ENCODE measurements around the gene ZFAND3. TPM values are rescaled to one million over a fixed set of nuclear protein-coding genes. Genes with fewer than 3 reads are reported as not detected.

ZFAND3 gene
- total RNA-seq, 3 donors from 2014 or later, result 34.1 to 53.0 (median 36.0) TPM

- Histone ChIP-seq H3K9me3 (no peaks in the 10 kb centered on the region), H3K27me3 (no peaks in the 10 kb centered on the region), H3K4me3 (no peak overlapping the region), H3K4me1 (no peaks in the 10 kb centered on the region), H3K36me3 (no peaks in the 10 kb centered on the region), H3K27ac (no peak overlapping the region)
- DNase-seq (ENCODE audit: low spot score in 2 of 2), result no peak
- no peak for TF ChIP-seq POLR2A (IDR thresholded peaks at IDR 0.05)
- TF ChIP-seq POLR2AphosphoS5 (IDR thresholded peaks at IDR 0.05), result no peak
- intact Hi-C loops (cut with DNase I; ENCODE audit: low total_unique reads), result no loop called here
Observed at GRCh38 chr6:37804586-37804985, 14.9 kb upstream of the ZFAND3 start.

GRCh38 chr6:37806213-37806612, 13.3 kb upstream of the ZFAND3 start:
- intact Hi-C loops (cut with DNase I; ENCODE audit: low total_unique reads), result no loop called here
- Histone ChIP-seq H3K4me1 (no peaks in the 10 kb centered on the region), H3K27ac (no peak overlapping the region), H3K27me3 (no peaks in the 10 kb centered on the region), H3K36me3 (no peaks in the 10 kb centered on the region), H3K9me3 (no peaks in the 10 kb centered on the region), H3K4me3 (no peak overlapping the region)
- no peak for TF ChIP-seq POLR2AphosphoS5 (IDR thresholded peaks at IDR 0.05)
- no peak for TF ChIP-seq CTCF (IDR thresholded peaks at IDR 0.05)
- TF ChIP-seq POLR2A (IDR thresholded peaks at IDR 0.05), result no peak
- DNase-seq (ENCODE audit: low spot score in 2 of 2), result no peak

GRCh38 chr6:37807656-37808055, 11.9 kb upstream of the ZFAND3 start:
- Histone ChIP-seq H3K36me3 (no peaks in the 10 kb centered on the region), H3K27ac (no peak overlapping the region), H3K4me1 (no peaks in the 10 kb centered on the region), H3K4me3 (no peak overlapping the region), H3K27me3 (no peaks in the 10 kb centered on the region), H3K9me3 (no peaks in the 10 kb centered on the region)
- intact Hi-C loops (cut with DNase I; ENCODE audit: low total_unique reads), result no loop called here
- no peak for DNase-seq (ENCODE audit: low spot score in 2 of 2)
- TF ChIP-seq POLR2AphosphoS5 (IDR thresholded peaks at IDR 0.05), result no peak
- no peak for TF ChIP-seq CTCF (IDR thresholded peaks at IDR 0.05)
- TF ChIP-seq POLR2A (IDR thresholded peaks at IDR 0.05), result no peak

GRCh38 chr6:37809197-37809543, 10.4 kb upstream of the ZFAND3 start:
- TF ChIP-seq POLR2A (IDR thresholded peaks at IDR 0.05) (no peak), CTCF (IDR thresholded peaks at IDR 0.05) (no peak), POLR2AphosphoS5 (IDR thresholded peaks at IDR 0.05) (no peak)
- Histone ChIP-seq H3K27ac (peak overlapping the region in 1 of 2 donors; percentile 7), H3K36me3 (no peaks in the 10 kb centered on the region), H3K27me3 (no peaks in the 10 kb centered on the region), H3K4me1 (no peaks in the 10 kb centered on the region), H3K9me3 (no peaks in the 10 kb centered on the region), H3K4me3 (no peak overlapping the region)
- intact Hi-C loops (cut with DNase I; ENCODE audit: low total_unique reads), result no loop called here
- DNase-seq (ENCODE audit: low spot score in 2 of 2), result no peak

GRCh38 chr6:37812841-37813240, 6.7 kb upstream of the ZFAND3 start:
- Histone ChIP-seq H3K27me3 (no peaks in the 10 kb centered on the region), H3K27ac (no peak overlapping the region), H3K4me1 (no peaks in the 10 kb centered on the region), H3K4me3 (no peak overlapping the region), H3K9me3 (no peaks in the 10 kb centered on the region), H3K36me3 (no peaks in the 10 kb centered on the region)
- TF ChIP-seq POLR2AphosphoS5 (IDR thresholded peaks at IDR 0.05) (no peak), CTCF (IDR thresholded peaks at IDR 0.05) (no peak), POLR2A (IDR thresholded peaks at IDR 0.05) (no peak)
- intact Hi-C loops (cut with DNase I; ENCODE audit: low total_unique reads), result no loop called here
- DNase-seq (ENCODE audit: low spot score in 2 of 2), result no peak

GRCh38 chr6:37814374-37814773, 5.2 kb upstream of the ZFAND3 start:
- H3K9me3 ChIP-seq, result no peaks in the 10 kb centered on the region
- peaks cover 0 to 5% of the 10 kb centered on the region in 2 donors for H3K4me1 ChIP-seq
- H3K4me3 ChIP-seq, result no peak overlapping the region
- no peaks in the 10 kb centered on the region for H3K27me3 ChIP-seq
- H3K27ac ChIP-seq, result no peak overlapping the region
- no peak for TF ChIP-seq POLR2A (IDR thresholded peaks at IDR 0.05)
- TF ChIP-seq CTCF (IDR thresholded peaks at IDR 0.05), result no peak
- TF ChIP-seq POLR2AphosphoS5 (IDR thresholded peaks at IDR 0.05), result no peak
- H3K36me3 ChIP-seq, result no peaks in the 10 kb centered on the region
- no peak for DNase-seq (ENCODE audit: low spot score in 2 of 2)
- intact Hi-C loops (cut with DNase I; ENCODE audit: low total_unique reads), result no loop called here
